HepG2 (cell line): ENCODE data around the gene PDIA6. TPM values are rescaled to one million over a fixed set of nuclear protein-coding genes. Genes with fewer than 3 reads are reported as not detected.

Experiments
- ATF7-NPFF ChIP-seq: sonication (generic); formaldehyde crosslinking; IDR thresholded peaks from 2 replicates; pipeline ENCODE4 v1.8.1; 2023; ENCODE audit warnings: mild to moderate bottlenecking, low read depth, missing genetic modification reagents, moderate library complexity
- GTF2F1 ChIP-seq: fragments of 150-350 bp; IDR thresholded peaks from 2 replicates; pipeline ENCODE4 v1.6.1; 2014; ENCODE audit warnings: low read length
- HNRNPUL1 ChIP-seq: fragments of 200-400 bp; formaldehyde crosslinking; IDR thresholded peaks from 2 replicates; pipeline ENCODE4 v1.6.1; 2017; ENCODE audit warnings: low read depth, mild to moderate bottlenecking, low read length, moderate library complexity
- PHF8 ChIP-seq: sonication (generic); formaldehyde crosslinking; IDR thresholded peaks from 2 replicates; pipeline ENCODE4 v1.5.0; 2020; ENCODE audit warnings: missing genetic modification reagents
- RNF2 ChIP-seq: fragments of 450-650 bp; conservative IDR thresholded peaks from 2 replicates; pipeline ENCODE4 v1.6.1; 2016; ENCODE audit warnings: low read depth
- SALL1 ChIP-seq: sonication (generic); formaldehyde crosslinking; IDR thresholded peaks from 2 replicates; pipeline ENCODE4 v1.8.0; 2022; ENCODE audit warnings: mild to moderate bottlenecking, missing genetic modification reagents
- SMC3 ChIP-seq: IDR thresholded peaks from 2 replicates; pipeline ENCODE4 v1.6.1; 2011; ENCODE audit warnings: low read length, improper control_type of control experiment
- YY1 ChIP-seq: IDR thresholded peaks from 2 replicates; pipeline ENCODE4 v1.6.1; 2011; ENCODE audit warnings: low read length, low read depth, moderate library complexity, mild to moderate bottlenecking; ENCODE audit not compliant: insufficient read depth, insufficient replicate concordance
- ZBTB33 ChIP-seq: sonication (generic); formaldehyde crosslinking; IDR thresholded peaks from 2 replicates; pipeline ENCODE4 v1.4.0; 2020; ENCODE audit warnings: missing genetic modification reagents
- ZNF24 ChIP-seq: fragments of 450-650 bp; IDR thresholded peaks from 2 replicates; pipeline ENCODE4 v1.6.1; 2017; ENCODE audit warnings: antibody characterized with exemption, mild to moderate bottlenecking
- ZNF451 ChIP-seq: sonication (generic); formaldehyde crosslinking; IDR thresholded peaks from 2 replicates; pipeline ENCODE4 v1.5.0; 2020; ENCODE audit warnings: mild to moderate bottlenecking, missing genetic modification reagents
- ZNF512 ChIP-seq: sonication (generic); formaldehyde crosslinking; IDR thresholded peaks from 2 replicates; pipeline ENCODE4 v1.4.0; 2020; ENCODE audit warnings: mild to moderate bottlenecking, missing genetic modification reagents
- ZNF512B ChIP-seq: sonication (generic); formaldehyde crosslinking; IDR thresholded peaks from 2 replicates; pipeline ENCODE4 v1.5.1; 2020; ENCODE audit warnings: missing genetic modification reagents, mild to moderate bottlenecking, borderline replicate concordance
- ZNF562 ChIP-seq: sonication (generic); formaldehyde crosslinking; IDR thresholded peaks from 2 replicates; pipeline ENCODE4 v1.8.0; 2022; ENCODE audit warnings: missing genetic modification reagents, borderline replicate concordance
- ZNF652 ChIP-seq: IDR thresholded peaks from 2 replicates; pipeline ENCODE4 v1.6.1; 2016; ENCODE audit warnings: low read depth, borderline replicate concordance
- ZNF766 ChIP-seq: sonication (generic); formaldehyde crosslinking; IDR thresholded peaks from 2 replicates; pipeline ENCODE4 v1.5.0; 2020; ENCODE audit warnings: missing genetic modification reagents, borderline replicate concordance
- ZNF790 ChIP-seq: sonication (generic); formaldehyde crosslinking; IDR thresholded peaks from 2 replicates; pipeline ENCODE4 v1.8.0; 2022; ENCODE audit warnings: missing genetic modification reagents, mild to moderate bottlenecking, borderline replicate concordance
- polyA plus RNA-seq, 8 experiments: library from polyadenylated mRNA; depleted of rRNA in 3 of 8; stranded (reverse) in 7 of 8; unstranded in 1 of 8; fragments of >200 nt; fragmentation: Illumina TruSeq in 4 of 8; extraction: Trizol in 4 of 8; gene quantifications; 2 replicates each; pipeline versions ENCODE4 v1.2.1 to v1.2.3, GENCODE V29; 2011 to 2016; ENCODE audit warnings: low read depth in 4 of 8, missing spikeins in 1 of 8, mixed read lengths in 1 of 8; ENCODE audit not compliant: insufficient read depth in 1 of 8
- total RNA-seq, 5 experiments: library from RNA; depleted of rRNA; stranded (reverse); fragments of >200 nt; fragmentation: Illumina TruSeq; extraction: Trizol; gene quantifications; 2 replicates each; pipeline ENCODE4 v1.2.3, GENCODE V29; 2016; ENCODE audit warnings: low read depth in 1 of 5
- TF ChIP-seq, protein P1 (sequence below): sonication (generic); formaldehyde crosslinking; IDR thresholded peaks from 2 replicates; pipeline ENCODE4 v1.4.0; 2020; ENCODE audit warnings: mild to moderate bottlenecking, missing genetic modification reagents
- TF ChIP-seq, protein P2 (sequence below): sonication (generic); formaldehyde crosslinking; IDR thresholded peaks from 2 replicates; pipeline ENCODE4 v1.5.0; 2020; ENCODE audit warnings: missing genetic modification reagents, mild to moderate bottlenecking, borderline replicate concordance

PDIA6 gene
- total and polyA plus RNA-seq, 2 of the 13 experiments (the other 11 are each of a cell fraction or from before 2014, with no cell fraction given): 586 to 642 TPM

DNA sequence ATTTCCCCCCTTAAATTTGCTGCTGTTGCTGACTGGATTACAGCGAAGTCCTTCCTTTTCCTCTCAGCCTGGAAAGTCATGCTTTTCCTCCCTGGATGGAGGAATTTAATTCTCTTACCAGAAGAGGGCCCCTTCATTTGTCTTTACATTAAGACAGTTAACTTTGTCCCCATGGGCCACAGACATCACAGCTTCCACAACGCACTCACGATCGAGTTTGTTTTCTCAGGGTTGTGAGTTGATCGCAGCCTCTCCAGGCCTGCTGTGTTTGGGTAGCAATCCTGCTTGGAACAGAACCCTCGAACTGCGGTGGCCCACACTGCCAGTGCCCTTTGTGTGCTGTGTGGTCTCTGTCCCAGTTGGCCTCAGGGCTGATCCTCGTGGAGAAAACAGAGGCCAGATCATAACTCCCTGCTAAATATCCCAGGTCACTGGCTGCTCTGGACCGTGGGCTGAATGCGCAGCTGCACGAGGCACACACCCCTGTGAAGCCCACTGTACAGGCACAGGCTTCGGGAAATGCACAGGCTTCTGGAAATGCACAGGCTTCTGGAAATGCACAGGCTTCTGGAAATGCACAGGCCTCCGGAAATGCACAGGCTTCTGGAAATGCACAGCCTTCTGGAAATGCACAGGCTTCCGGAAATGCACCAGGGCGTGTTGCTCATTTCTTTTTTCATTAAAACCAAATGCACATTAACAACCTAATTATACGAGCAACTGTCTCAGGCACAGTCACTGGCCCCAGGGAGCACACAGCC, 2.2 kb upstream of the PDIA6 start (continued):
- TF ChIP-seq ZBTB33 (no peak), ZNF790 (no peak), ZNF562 (CRISPR knock-in tag) (no peak), ZNF24 (no peak), ZNF512 (CRISPR knock-in tag) (peak; percentile 44; the same call in 1 of the 2 replicates), ZNF652 (CRISPR knock-in tag) (no peak), HNRNPUL1 (no peak), ATF7-NPFF (CRISPR knock-in tag) (no peak), ZNF451 (CRISPR knock-in tag) (no peak), GTF2F1 (no peak), SMC3 (no peak), ZNF512B (no peak), SALL1 (peak; percentile 52; the same call in 1 of the 2 replicates), RNF2 (0 out of 2 replicates have a peak, but pooled peaks have one; percentile 47), YY1 (no peak), ZNF766 (no peak), PHF8 (peak; percentile 42; the same call in 1 of the 2 replicates)
- TF ChIP-seq, protein P1, sequence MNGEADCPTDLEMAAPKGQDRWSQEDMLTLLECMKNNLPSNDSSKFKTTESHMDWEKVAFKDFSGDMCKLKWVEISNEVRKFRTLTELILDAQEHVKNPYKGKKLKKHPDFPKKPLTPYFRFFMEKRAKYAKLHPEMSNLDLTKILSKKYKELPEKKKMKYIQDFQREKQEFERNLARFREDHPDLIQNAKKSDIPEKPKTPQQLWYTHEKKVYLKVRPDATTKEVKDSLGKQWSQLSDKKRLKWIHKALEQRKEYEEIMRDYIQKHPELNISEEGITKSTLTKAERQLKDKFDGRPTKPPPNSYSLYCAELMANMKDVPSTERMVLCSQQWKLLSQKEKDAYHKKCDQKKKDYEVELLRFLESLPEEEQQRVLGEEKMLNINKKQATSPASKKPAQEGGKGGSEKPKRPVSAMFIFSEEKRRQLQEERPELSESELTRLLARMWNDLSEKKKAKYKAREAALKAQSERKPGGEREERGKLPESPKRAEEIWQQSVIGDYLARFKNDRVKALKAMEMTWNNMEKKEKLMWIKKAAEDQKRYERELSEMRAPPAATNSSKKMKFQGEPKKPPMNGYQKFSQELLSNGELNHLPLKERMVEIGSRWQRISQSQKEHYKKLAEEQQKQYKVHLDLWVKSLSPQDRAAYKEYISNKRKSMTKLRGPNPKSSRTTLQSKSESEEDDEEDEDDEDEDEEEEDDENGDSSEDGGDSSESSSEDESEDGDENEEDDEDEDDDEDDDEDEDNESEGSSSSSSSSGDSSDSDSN (CRISPR knock-in tag): peak; percentile 51; the same call in 1 of the 2 replicates
- TF ChIP-seq, protein P2, sequence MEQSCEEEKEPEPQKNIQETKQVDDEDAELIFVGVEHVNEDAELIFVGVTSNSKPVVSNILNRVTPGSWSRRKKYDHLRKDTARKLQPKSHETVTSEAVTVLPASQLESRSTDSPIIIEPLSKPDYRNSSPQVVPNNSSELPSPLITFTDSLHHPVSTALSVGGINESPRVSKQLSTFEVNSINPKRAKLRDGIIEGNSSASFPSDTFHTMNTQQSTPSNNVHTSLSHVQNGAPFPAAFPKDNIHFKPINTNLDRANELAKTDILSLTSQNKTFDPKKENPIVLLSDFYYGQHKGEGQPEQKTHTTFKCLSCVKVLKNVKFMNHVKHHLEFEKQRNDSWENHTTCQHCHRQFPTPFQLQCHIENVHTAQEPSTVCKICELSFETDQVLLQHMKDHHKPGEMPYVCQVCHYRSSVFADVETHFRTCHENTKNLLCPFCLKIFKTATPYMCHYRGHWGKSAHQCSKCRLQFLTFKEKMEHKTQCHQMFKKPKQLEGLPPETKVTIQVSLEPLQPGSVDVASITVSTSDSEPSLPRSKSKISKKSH (CRISPR knock-in tag): 0 out of 2 replicates have a peak, but pooled peaks have one; percentile 46
